Endometrial microvascular endothelial cells (primary cell): ENCODE results near the gene ADRA2C. TPM values are rescaled to one million over a fixed set of nuclear protein-coding genes. Genes with fewer than 3 reads are reported as not detected.

ENCODE experiments used
- in situ Hi-C: cut with HindIII; loops from 2 replicates; pipeline ENCODE4 v1.10.0; 2017; ENCODE audit warnings: low sequenced_read_pairs, low pct_unique_long_range_greater_than_20kb; ENCODE audit errors: inconsistent ontology term
- total RNA-seq: library from RNA; depleted of rRNA; stranded (reverse); fragments of >200 nt; gene quantifications from one replicate; pipeline ENCODE4 v1.2.3, GENCODE V29; 2015; ENCODE audit errors: inconsistent ontology term

The ADRA2C gene
- total RNA-seq, 1 donor from 2014 or later: not detected

- in situ Hi-C loops: no loop called here
Measured at GRCh38 chr4:3785292-3785565, 19.0 kb downstream of the ADRA2C start.

- in situ Hi-C loops: no loop called here
Measured at GRCh38 chr4:3786196-3786869, 20.1 kb downstream of the ADRA2C start.

DNA sequence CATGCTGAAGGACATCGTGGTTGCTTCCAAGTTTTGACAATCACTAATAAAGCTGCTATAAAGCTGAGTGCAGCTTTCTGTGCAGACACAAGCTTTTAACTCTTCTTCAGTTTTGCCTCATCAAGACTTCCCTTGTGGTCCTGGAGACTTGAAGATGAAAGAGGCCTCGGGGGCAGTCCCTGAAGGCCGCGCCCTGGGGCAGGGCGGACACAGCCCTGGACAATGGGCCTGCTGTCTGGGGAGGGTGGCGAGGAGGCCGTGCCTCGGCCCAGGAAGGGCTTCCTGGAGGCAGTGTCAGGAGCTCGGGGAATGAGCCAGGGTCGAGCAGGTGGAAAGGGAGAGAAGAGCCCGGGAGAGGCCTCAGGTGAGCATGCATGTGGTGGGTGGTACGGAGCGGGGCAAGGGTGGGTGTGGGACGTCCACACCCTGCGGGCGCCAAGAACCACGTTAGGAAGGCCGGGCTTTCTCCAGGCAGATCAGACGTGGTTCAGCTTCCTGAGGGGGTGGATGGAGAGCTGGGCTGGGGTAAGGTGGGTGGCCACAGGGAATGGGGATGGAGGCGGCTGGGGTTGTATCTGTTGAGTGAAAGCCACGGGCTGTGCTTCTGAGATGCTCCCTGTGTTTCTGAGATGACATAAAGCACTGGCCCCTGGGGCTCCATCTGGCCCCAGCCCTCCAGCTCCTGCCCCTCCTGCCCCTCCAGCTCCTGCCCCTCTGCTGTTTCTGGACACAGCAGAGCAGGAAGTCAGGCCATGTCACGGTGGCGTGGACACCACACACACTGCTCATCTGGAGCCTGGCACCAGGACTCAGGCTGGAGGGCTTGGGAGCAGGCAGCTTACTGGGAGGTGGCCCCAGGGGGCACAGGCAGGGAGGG lies 21.5 kb downstream of the ADRA2C start:
- in situ Hi-C loops: no loop called here

GRCh38 chr4:3788366-3788660 lies 22.1 kb downstream of the ADRA2C start:
- in situ Hi-C loops: no loop called here

DNA sequence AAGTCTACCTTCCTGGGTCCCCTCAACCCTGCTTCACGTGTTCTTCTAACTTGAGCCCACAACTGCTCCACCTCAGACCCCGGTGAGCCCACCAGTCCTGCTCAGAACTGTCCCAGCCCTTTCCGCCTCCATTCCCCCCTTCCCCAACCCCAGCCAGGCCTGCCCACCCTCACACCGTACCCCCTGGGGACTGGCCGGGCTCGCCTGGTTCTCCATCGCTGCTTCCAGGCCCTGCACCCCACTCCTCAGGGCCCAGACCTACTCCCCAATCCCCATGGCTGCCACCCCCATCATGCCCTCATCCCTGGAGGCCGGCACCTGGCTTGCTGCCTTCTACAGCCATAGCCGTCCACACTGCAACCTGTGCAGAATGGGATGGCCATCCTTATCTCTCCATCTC lies 23.4 kb downstream of the ADRA2C start:
- in situ Hi-C loops: no loop called here

DNA sequence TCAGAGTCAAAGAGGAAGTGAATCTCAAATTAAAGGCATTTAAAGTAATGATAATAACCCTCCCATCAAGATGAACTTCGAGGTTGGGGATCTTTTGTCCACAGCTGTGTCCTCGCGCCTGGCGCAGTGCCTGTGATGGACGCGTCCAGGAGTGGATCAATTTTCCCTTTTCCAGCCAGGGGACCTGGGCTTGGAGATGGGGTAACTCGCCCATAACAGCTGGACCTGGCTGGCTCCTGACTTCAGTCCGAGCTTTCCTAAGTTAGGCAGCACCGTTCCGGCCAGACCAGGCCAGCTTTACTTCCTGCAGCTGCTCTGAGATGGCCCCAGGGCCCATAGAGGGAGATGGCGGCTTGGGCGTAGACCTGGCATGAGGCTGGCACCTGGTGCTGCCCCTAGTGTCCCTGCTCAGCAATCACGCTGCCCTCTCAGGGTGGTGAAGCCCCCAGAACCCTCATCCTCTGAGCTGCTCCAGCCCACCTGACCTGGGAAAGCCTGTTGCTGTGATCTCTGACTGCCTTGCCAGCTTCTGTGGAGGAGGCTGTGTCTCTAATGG lies 23.9 kb downstream of the ADRA2C start:
- in situ Hi-C loops: no loop called here

- in situ Hi-C loops: no loop called here
Measured at GRCh38 chr4:3791256-3791655, 25.1 kb downstream of the ADRA2C start.

DNA sequence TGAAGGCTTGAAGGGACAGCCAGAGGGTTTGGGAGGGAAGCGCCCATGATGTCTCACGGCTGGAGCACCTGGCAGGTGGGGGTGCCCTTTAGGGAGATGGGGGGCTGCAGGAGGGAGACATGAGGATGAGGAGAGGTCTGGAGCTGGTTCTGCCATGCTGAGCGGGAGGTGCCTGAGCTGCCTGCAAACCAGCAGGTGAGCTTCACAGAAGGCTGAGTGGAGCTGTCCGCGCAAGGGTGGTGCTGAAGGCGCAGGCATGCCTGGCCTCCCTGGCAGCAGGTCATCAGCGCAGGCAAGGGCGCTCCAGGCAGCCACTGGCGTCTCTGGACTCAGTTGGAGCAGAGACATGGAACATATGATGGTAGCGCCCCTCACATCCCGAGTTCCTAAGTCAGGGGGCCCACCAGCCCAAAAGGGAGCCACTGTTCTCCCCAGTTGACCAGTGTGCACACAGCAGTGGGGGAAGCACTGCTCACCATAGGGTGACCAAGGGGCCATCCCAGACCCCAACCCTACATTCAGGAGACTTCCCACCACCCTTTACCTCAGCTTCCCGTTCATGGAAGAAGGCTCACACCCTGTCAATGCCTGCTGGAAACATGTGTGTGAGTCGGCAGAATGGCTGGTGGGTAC lies 25.8 kb downstream of the ADRA2C start:
- in situ Hi-C loops: no loop called here

DNA sequence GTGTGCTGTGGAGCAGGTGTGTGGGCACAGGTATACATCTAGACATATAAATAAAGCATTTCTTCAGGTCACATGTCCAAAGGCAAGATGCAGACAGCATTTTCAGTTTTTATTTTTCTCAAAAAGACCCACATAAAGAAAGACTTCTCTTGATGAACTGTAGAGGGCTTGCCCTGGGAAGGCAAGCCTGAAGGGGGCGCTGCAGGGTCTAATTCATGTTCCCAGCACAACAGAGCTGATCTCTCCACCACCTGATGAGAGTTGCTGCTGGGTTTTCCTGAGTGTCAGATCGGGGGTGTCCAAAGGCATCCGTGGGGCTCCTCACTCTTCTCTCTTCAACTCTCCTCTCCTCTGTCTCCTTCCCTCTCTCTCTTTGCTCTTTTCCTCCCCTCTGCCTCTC lies 26.6 kb downstream of the ADRA2C start:
- in situ Hi-C loops: no loop called here

- in situ Hi-C loops: no loop called here
Measured at GRCh38 chr4:3793545-3793944, 27.4 kb downstream of the ADRA2C start.

- in situ Hi-C loops: no loop called here
Measured at GRCh38 chr4:3796960-3797359, 30.8 kb downstream of the ADRA2C start.

DNA sequence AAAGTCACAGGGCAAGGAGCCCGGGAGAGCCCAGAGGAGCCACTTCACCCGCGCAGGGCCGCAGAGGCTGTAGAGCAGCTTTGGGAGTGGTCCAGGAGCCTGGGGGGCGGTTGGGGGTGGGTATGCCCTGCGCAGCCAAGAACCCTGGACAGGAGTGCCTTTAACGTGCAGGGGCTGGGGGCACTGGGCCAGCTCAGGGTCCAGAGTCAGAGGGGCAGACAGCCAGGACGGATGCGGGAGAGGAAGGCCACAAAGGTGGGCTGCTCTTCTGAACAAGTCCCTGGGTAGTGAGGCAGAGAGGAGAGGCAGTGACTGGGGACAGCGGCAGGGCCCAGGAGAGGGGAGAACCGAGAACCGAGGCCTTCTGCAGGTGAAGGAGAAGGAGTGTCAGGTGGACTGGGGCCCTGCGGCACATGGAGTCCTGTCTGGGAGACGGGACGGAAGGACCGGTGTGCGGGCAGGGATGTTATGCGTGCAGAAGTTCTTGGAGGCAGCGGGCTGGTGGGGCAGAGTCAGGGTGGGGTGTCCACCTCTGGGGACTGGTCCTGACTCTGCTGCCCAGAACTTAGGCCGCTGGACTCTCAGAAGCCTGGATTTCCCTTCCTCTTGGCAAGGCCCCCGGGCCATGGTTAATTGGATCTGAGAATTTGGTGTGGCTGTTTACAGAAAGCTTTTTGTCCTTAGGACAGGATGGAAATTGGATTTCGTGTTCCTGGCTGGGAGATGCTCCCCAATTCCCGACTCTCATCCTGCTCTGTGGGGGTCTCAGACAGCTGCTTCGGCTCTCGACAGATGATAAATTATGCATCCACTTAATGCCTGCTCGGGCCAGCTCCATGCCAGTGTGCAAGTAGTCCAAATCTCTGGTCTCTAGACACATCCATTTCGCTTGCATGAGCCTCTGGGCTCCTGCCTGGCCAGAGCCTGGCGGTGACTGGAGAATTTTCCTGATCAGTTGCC lies 31.9 kb downstream of the ADRA2C start:
- in situ Hi-C loops: no loop called here

DNA sequence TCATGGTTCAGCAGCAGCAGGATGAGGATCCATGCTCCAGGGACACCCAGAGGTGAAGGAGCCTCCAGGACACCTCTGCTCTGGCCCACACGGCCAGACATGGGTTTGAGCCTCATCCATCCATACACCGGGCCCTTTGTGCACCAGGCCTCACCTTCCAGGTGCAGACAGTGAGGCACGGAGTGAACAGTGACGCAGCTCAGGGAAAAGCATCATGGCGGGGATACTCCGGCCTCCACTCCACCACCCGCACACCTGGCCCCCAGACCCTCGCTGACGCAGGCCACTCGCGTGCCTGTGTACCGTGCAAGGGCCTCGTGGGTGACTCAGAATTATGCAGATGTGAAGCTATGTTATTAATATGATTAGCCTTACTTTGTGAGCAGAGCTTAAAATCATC lies 33.3 kb downstream of the ADRA2C start:
- in situ Hi-C loops: no loop called here

DNA sequence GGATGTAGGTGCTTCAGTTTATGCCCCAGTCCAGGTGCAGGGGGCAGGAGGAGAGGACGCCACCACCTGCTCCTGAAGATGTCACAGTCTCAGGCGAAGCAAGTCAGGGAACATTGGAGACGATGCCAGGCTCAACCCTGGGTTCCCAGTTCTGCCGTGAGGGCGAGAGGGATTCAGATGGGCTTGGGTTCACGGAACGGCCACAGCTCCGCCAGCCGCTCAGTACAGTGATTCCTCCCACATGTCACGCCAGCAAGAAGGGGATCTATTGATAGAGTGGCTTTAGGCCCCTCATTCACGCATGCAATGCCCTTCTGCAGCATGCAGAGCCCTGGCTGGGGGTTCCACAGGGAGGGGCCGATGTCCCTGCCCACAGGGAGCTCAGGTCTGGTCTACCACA lies 34.2 kb downstream of the ADRA2C start:
- in situ Hi-C loops: no loop called here

DNA sequence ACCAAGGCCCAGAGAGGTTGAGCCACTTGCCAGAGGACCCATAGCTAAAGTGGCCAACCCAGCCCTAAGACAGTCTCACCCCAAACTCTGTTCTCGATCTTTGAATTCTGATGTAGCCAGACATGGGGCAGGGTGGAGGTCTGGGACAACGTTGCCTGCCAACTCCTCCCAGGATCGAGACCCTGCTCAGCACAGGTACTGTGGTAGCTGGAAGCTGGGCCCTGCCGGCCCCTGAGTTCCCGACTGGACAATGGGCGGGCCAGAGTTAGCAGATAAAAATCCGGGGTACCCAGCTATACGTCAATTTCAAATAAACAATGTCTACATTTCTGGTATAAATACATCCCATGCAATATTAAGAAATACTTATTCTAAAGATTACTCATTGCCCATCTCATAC lies 35.3 kb downstream of the ADRA2C start:
- in situ Hi-C loops: no loop called here

DNA sequence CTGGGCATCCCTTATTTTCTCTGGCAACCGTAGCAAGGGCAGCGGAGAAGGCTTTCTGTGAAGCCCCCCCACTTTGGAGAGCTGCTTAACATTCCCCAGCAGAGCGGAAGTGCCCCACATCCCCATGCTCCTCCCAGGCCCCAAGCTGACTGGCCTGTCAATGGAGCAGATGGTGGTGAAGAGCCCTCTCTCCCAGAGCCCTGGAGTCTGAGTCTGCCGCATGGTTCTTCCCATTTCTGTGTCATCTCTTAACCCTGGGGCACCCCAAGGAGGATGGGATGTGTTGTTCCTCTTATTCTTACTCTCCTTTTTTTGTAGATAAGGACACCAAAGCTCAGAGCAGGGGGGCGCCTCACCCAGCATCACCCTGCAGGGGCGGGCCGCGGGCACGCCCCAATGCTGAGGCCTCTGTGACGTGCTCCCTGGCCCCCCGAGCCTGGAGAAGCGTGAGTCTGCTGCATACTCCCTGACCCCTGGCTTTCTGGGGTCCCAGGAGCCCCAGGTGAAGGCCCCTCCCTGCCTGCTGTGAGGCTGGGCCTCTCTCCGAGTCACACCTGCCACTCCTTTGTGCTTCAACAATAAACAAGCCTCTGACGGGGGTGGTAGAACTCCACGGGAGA lies 35.9 kb downstream of the ADRA2C start:
- in situ Hi-C loops: no loop called here

- in situ Hi-C loops: no loop called here
Measured at GRCh38 chr4:3802571-3803474, 36.6 kb downstream of the ADRA2C start.

GRCh38 chr4:3803475-3803847 lies 37.3 kb downstream of the ADRA2C start:
- in situ Hi-C loops: no loop called here
